Right lobe of liver (tissue), 6 donors: ENCODE measurements around the gene CDKN1C. TPM values are rescaled to one million over a fixed set of nuclear protein-coding genes. Genes with fewer than 3 reads are reported as not detected.

ENCODE experiments used
- ATAC-seq, 4 donors: fragments of 200-7000 bp; cut with Tn5 transposase; one replicate each; pipeline ENCODE4 v1.9.1; 2020; ENCODE audit warnings: mild to moderate bottlenecking in 4 of 4, moderate library complexity in 4 of 4
- DNase-seq, 3 donors: peaks; one replicate each; pipeline ENCODE4 v3.0.0-alpha.2; 2020
- H3K27ac ChIP-seq, 3 donors: fragments of 200-600 bp; one replicate each; pipeline ENCODE4 v1.8.0; 2022
- H3K27me3 ChIP-seq, 2 donors: fragments of 200-600 bp; one replicate each; pipeline ENCODE4 v1.8.0; 2022
- H3K36me3 ChIP-seq, 4 donors: fragments of 200-600 bp; sonication (generic) in 1 of 4; one replicate each; pipeline versions ENCODE4 v1.5.1 to v1.8.0; 2017 to 2022; ENCODE audit warnings: control low read depth in 1 of 4
- H3K4me1 ChIP-seq, 4 donors: fragments of 200-600 bp; sonication (generic) in 1 of 4; one replicate each; pipeline versions ENCODE4 v1.5.1 to v1.8.0; 2017 to 2022; ENCODE audit warnings: control low read depth in 1 of 4
- H3K4me3 ChIP-seq, 3 donors: fragments of 200-600 bp; one replicate each; pipeline ENCODE4 v1.8.0; 2022
- H3K9me3 ChIP-seq, 4 donors: fragments of 200-600 bp; sonication (generic) in 1 of 4; one replicate each; pipeline versions ENCODE4 v1.5.1 to v1.8.0; 2017 to 2022; ENCODE audit warnings: control low read depth in 1 of 4
- CTCF ChIP-seq, 4 donors: fragments of 200-600 bp in 3 of 4; fragments of 450-650 bp in 1 of 4; IDR thresholded peaks; one replicate each; pipeline versions ENCODE4 v1.5.1 to v1.8.0; 2016 to 2022; ENCODE audit warnings: antibody characterized with exemption in 4 of 4, mild to moderate bottlenecking in 2 of 4
- POLR2A ChIP-seq: fragments of 450-650 bp; IDR thresholded peaks from one replicate; pipeline ENCODE4 v1.6.1; 2017; ENCODE audit warnings: antibody characterized with exemption, mild to moderate bottlenecking
- WGBS: methylation state at CpG from one replicate; pipeline ENCODE4 v1.1.6; 2018; ENCODE audit warnings: low coverage, low lambda C conversion rate; ENCODE audit not compliant: insufficient coverage; ENCODE audit errors: missing lambda C conversion rate; 5-methylcytosine and 5-hydroxymethylcytosine counted together
- intact Hi-C, 2 donors: fragments of 100-400 bp; cut with DNase I; formaldehyde crosslinking; loops; one replicate each; pipeline versions ENCODE4 v1.11.2 to v1.14.1; 2022
- small RNA-seq, 2 experiments: library from RNA; depleted of rRNA; stranded (forward); fragments of <200 nt; gene quantifications; one replicate each; pipeline ENCODE3, GENCODE V24; 2016
- total RNA-seq, 6 experiments: library from RNA; depleted of rRNA in 2 of 6; stranded (reverse); fragments of >200 nt in 2 of 6; fragmentation: NEBNext Ultra II Directional in 3 of 6; extraction: Animal tissue kit (Norgen Biotek cat#: 25700) in 3 of 6; gene quantifications; one replicate each; pipeline versions ENCODE4 v1.1.0 to v1.2.4, GENCODE V29; 2016 to 2023
- donor health status: DM: no; HTN: yes; CAD: no.
- donor health status: DM: no; HTN: no; CAD: no.
- donor health status: DM: no; HTN: no; CAD: no.
- donor health status: DM: no; HTN: yes; CAD: no.
- donor health status: DM: no; HTN: yes; CAD: no.

Gene CDKN1C
- total RNA-seq, 6 experiments from 2014 or later = 2.2 to 8.0 (median 3.6) TPM

GRCh38 chr11:2835751-2836150 lies 49.8 kb downstream of the CDKN1C start:
- no peaks in the 10 kb centered on the region for H3K36me3 ChIP-seq
- H3K4me1 ChIP-seq = no peaks in the 10 kb centered on the region
- no peaks in the 10 kb centered on the region for H3K9me3 ChIP-seq
- H3K27ac ChIP-seq = no peak overlapping the region
- no peaks in the 10 kb centered on the region for H3K27me3 ChIP-seq
- no peak overlapping the region for H3K4me3 ChIP-seq
- intact Hi-C loops = no loop called here
- no peak for ATAC-seq
- DNase-seq = no peak
- whole genome bisulfite sequencing = 74% methylated on average over 11 of the region's 17 CpGs
- TF ChIP-seq CTCF (IDR thresholded peaks at IDR 0.05) = no peak
- no peak for TF ChIP-seq POLR2A

- Histone ChIP-seq H3K27ac (no peak overlapping the region), H3K27me3 (no peaks in the 10 kb centered on the region), H3K4me3 (no peak overlapping the region), H3K9me3 (no peaks in the 10 kb centered on the region), H3K36me3 (no peaks in the 10 kb centered on the region), H3K4me1 (no peaks in the 10 kb centered on the region)
- no peak for TF ChIP-seq POLR2A
- no peak for TF ChIP-seq CTCF (IDR thresholded peaks at IDR 0.05)
- ATAC-seq (no peak), DNase-seq (no peak)
- intact Hi-C loops = no loop called here
- 53% methylated on average over 5 of the region's 6 CpGs for WGBS
Measured at GRCh38 chr11:2835296-2835695, 50.3 kb downstream of the CDKN1C start.

GRCh38 chr11:2834503-2835273 lies 50.9 kb downstream of the CDKN1C start:
- no CpG with 5 or more reads among the region's 16 CpGs for WGBS
- DNase-seq (no peak), ATAC-seq (no peak)
- H3K27me3 ChIP-seq = no peaks in the 10 kb centered on the region
- no peaks in the 10 kb centered on the region for H3K9me3 ChIP-seq
- no peak overlapping the region for H3K4me3 ChIP-seq
- intact Hi-C loops = no loop called here
- no peaks in the 10 kb centered on the region for H3K36me3 ChIP-seq
- TF ChIP-seq POLR2A = no peak
- no peak for TF ChIP-seq CTCF (IDR thresholded peaks at IDR 0.05)
- no peaks in the 10 kb centered on the region for H3K4me1 ChIP-seq
- no peak overlapping the region for H3K27ac ChIP-seq

- intact Hi-C loops = no loop called here
- Histone ChIP-seq H3K36me3 (no peaks in the 10 kb centered on the region), H3K9me3 (no peaks in the 10 kb centered on the region), H3K27ac (no peak overlapping the region), H3K4me3 (no peak overlapping the region), H3K27me3 (no peaks in the 10 kb centered on the region), H3K4me1 (no peaks in the 10 kb centered on the region)
- TF ChIP-seq CTCF (IDR thresholded peaks at IDR 0.05) = no peak
- TF ChIP-seq POLR2A = no peak
- WGBS = 85% methylated on average over 5 of the region's 19 CpGs
- DNase-seq (no peak), ATAC-seq (no peak)
Measured at GRCh38 chr11:2833716-2834502, 51.7 kb downstream of the CDKN1C start.

Small RNAs within 50 kb of the gene (small RNA-seq; reads per million reads assigned to genes)
- gene AC013791.1 = 0 reads per million in 2 experiments

Other genes starting within 250 kb of the CDKN1C start
- 1 to 10 TPM in 2 of 6 experiments, under 1 TPM in 4; 0.37 to 1.7 (median 0.60) TPM for gene KCNQ1OT1, start 185.8 kb downstream of the CDKN1C start, total RNA-seq
- 10 to 100 TPM in 2 of 6 experiments, 1 to 10 TPM in 1, under 1 TPM in 2, not detected in 1; 0.51 to 12.7 (median 5.9) TPM for gene PHLDA2, start 43.6 kb upstream of the CDKN1C start, total RNA-seq
- gene NAP1L4, start 106.6 kb upstream of the CDKN1C start, total RNA-seq = 10 to 100 TPM; 37.6 to 76.0 (median 56.9) TPM
- 10 to 100 TPM; 17.3 to 44.7 (median 22.7) TPM for gene CARS1, start 171.6 kb upstream of the CDKN1C start, total RNA-seq